Measurements from ENCODE around the gene SIGLEC6.

SIGLEC6 gene

GRCh38 chr19:51542699-51543098 lies 11.2 kb upstream of the SIGLEC6 start:
- Mint-ChIP-seq H3K4me3 (no peak overlapping the region), H3K27ac (no peak overlapping the region), H3K9me3 (no peaks in the 10 kb centered on the region), H3K27me3 (peaks cover 76% of the 10 kb centered on the region), H3K4me1 (ENCODE audit: low read depth) (peaks cover 20% of the 10 kb centered on the region), H3K36me3 (ENCODE audit: low read depth) (no peaks in the 10 kb centered on the region)
- intact Hi-C loops (cut with micrococcal nuclease), result no loop called here

GRCh38 chr19:51541458-51542357 lies 10.2 kb upstream of the SIGLEC6 start:
- Mint-ChIP-seq H3K27ac (no peak overlapping the region), H3K4me3 (no peak overlapping the region), H3K9me3 (no peaks in the 10 kb centered on the region), H3K27me3 (peaks cover 74% of the 10 kb centered on the region), H3K36me3 (ENCODE audit: low read depth) (no peaks in the 10 kb centered on the region), H3K4me1 (ENCODE audit: low read depth) (peaks cover 11% of the 10 kb centered on the region)
- intact Hi-C loops (cut with micrococcal nuclease), result no loop called here

- intact Hi-C loops (cut with micrococcal nuclease), result no loop called here
- Mint-ChIP-seq H3K27me3 (peaks cover 58% of the 10 kb centered on the region), H3K36me3 (ENCODE audit: low read depth) (no peaks in the 10 kb centered on the region), H3K4me3 (no peak overlapping the region), H3K9me3 (no peaks in the 10 kb centered on the region), H3K27ac (no peak overlapping the region), H3K4me1 (ENCODE audit: low read depth) (peaks cover 13% of the 10 kb centered on the region)
Measured at GRCh38 chr19:51539821-51540366, 8.4 kb upstream of the SIGLEC6 start.

GRCh38 chr19:51535535-51535934 lies 4.1 kb upstream of the SIGLEC6 start:
- peaks cover 32% of the 10 kb centered on the region for H3K27me3 Mint-ChIP-seq
- no peak overlapping the region for H3K27ac Mint-ChIP-seq
- no peak overlapping the region for H3K4me3 Mint-ChIP-seq
- peaks cover 36% of the 10 kb centered on the region for H3K4me1 Mint-ChIP-seq (ENCODE audit: low read depth)
- intact Hi-C loops (cut with micrococcal nuclease), result no loop called here
- H3K9me3 Mint-ChIP-seq, result no peaks in the 10 kb centered on the region
- H3K36me3 Mint-ChIP-seq (ENCODE audit: low read depth), result no peaks in the 10 kb centered on the region

GRCh38 chr19:51530616-51531015 lies 854 bp downstream of the SIGLEC6 start:
- Mint-ChIP-seq H3K9me3 (no peaks in the 10 kb centered on the region), H3K36me3 (ENCODE audit: low read depth) (no peaks in the 10 kb centered on the region), H3K27me3 (peaks cover 35% of the 10 kb centered on the region), H3K27ac (no peak overlapping the region), H3K4me3 (no peak overlapping the region), H3K4me1 (ENCODE audit: low read depth) (peaks cover 41% of the 10 kb centered on the region)
- intact Hi-C loops (cut with micrococcal nuclease), result no loop called here

GRCh38 chr19:51529301-51529700 lies 2.2 kb downstream of the SIGLEC6 start:
- intact Hi-C loops (cut with micrococcal nuclease), result no loop called here
- no peak overlapping the region for H3K27ac Mint-ChIP-seq
- H3K4me1 Mint-ChIP-seq (ENCODE audit: low read depth), result peaks cover 43% of the 10 kb centered on the region
- H3K9me3 Mint-ChIP-seq, result no peaks in the 10 kb centered on the region
- peaks cover 34% of the 10 kb centered on the region for H3K27me3 Mint-ChIP-seq
- no peak overlapping the region for H3K4me3 Mint-ChIP-seq
- no peaks in the 10 kb centered on the region for H3K36me3 Mint-ChIP-seq (ENCODE audit: low read depth)

- peaks cover 32% of the 10 kb centered on the region for H3K4me1 Mint-ChIP-seq (ENCODE audit: low read depth)
- intact Hi-C loops (cut with micrococcal nuclease), result no loop called here
- no peaks in the 10 kb centered on the region for H3K36me3 Mint-ChIP-seq (ENCODE audit: low read depth)
- peaks cover 24% of the 10 kb centered on the region for H3K27me3 Mint-ChIP-seq
- no peak overlapping the region for H3K27ac Mint-ChIP-seq
- H3K9me3 Mint-ChIP-seq, result no peaks in the 10 kb centered on the region
- no peak overlapping the region for H3K4me3 Mint-ChIP-seq
Measured at GRCh38 chr19:51525651-51526050, 5.8 kb downstream of the SIGLEC6 start.

- Mint-ChIP-seq H3K4me3 (no peak overlapping the region), H3K9me3 (no peaks in the 10 kb centered on the region), H3K27ac (no peak overlapping the region), H3K27me3 (peaks cover 16% of the 10 kb centered on the region), H3K4me1 (ENCODE audit: low read depth) (peaks cover 26% of the 10 kb centered on the region), H3K36me3 (ENCODE audit: low read depth) (no peaks in the 10 kb centered on the region)
- intact Hi-C loops (cut with micrococcal nuclease), result no loop called here
Measured at GRCh38 chr19:51524666-51525264, 6.7 kb downstream of the SIGLEC6 start.

GRCh38 chr19:51521781-51522180 lies 9.7 kb downstream of the SIGLEC6 start:
- Mint-ChIP-seq H3K36me3 (ENCODE audit: low read depth) (peaks cover 6% of the 10 kb centered on the region), H3K27ac (no peak overlapping the region), H3K9me3 (peaks cover 22% of the 10 kb centered on the region), H3K4me1 (ENCODE audit: low read depth) (peaks cover 26% of the 10 kb centered on the region), H3K27me3 (peaks cover 4% of the 10 kb centered on the region), H3K4me3 (no peak overlapping the region)
- intact Hi-C loops (cut with micrococcal nuclease), result no loop called here

- H3K36me3 Mint-ChIP-seq (ENCODE audit: low read depth), result peaks cover 6% of the 10 kb centered on the region
- H3K27ac Mint-ChIP-seq, result no peak overlapping the region
- intact Hi-C loops (cut with micrococcal nuclease), result no loop called here
- peaks cover 1% of the 10 kb centered on the region for H3K27me3 Mint-ChIP-seq
- peaks cover 26% of the 10 kb centered on the region for H3K4me1 Mint-ChIP-seq (ENCODE audit: low read depth)
- no peak overlapping the region for H3K4me3 Mint-ChIP-seq
- H3K9me3 Mint-ChIP-seq, result peaks cover 22% of the 10 kb centered on the region
Measured at GRCh38 chr19:51521357-51521756, 10.1 kb downstream of the SIGLEC6 start.

- Mint-ChIP-seq H3K27ac (no peak overlapping the region), H3K4me3 (no peak overlapping the region), H3K36me3 (ENCODE audit: low read depth) (peaks cover 6% of the 10 kb centered on the region), H3K9me3 (peaks cover 22% of the 10 kb centered on the region), H3K27me3 (peaks cover 1% of the 10 kb centered on the region), H3K4me1 (ENCODE audit: low read depth) (peaks cover 20% of the 10 kb centered on the region)
- intact Hi-C loops (cut with micrococcal nuclease), result no loop called here
Measured at GRCh38 chr19:51520728-51521127, 10.7 kb downstream of the SIGLEC6 start.

- intact Hi-C loops (cut with micrococcal nuclease), result loop anchor here (1.0 kb wide), 1 partner anchor 42 kb away; no protein-coding TSS in a partner anchor
- peaks cover 22% of the 10 kb centered on the region for H3K9me3 Mint-ChIP-seq
- no peak overlapping the region for H3K4me3 Mint-ChIP-seq
- H3K4me1 Mint-ChIP-seq (ENCODE audit: low read depth), result peaks cover 14% of the 10 kb centered on the region
- H3K27ac Mint-ChIP-seq, result no peak overlapping the region
- H3K36me3 Mint-ChIP-seq (ENCODE audit: low read depth), result peaks cover 6% of the 10 kb centered on the region
- H3K27me3 Mint-ChIP-seq, result no peaks in the 10 kb centered on the region
Measured at GRCh38 chr19:51514866-51515481, 16.5 kb downstream of the SIGLEC6 start.

GRCh38 chr19:51513968-51514367 lies 17.5 kb downstream of the SIGLEC6 start:
- Mint-ChIP-seq H3K27me3 (no peaks in the 10 kb centered on the region), H3K4me3 (no peak overlapping the region), H3K36me3 (ENCODE audit: low read depth) (peaks cover 6% of the 10 kb centered on the region), H3K9me3 (peaks cover 20% of the 10 kb centered on the region), H3K27ac (no peak overlapping the region), H3K4me1 (ENCODE audit: low read depth) (peaks cover 24% of the 10 kb centered on the region)
- intact Hi-C loops (cut with micrococcal nuclease), result no loop called here

GRCh38 chr19:51511353-51511752 lies 20.1 kb downstream of the SIGLEC6 start:
- Mint-ChIP-seq H3K27me3 (no peaks in the 10 kb centered on the region), H3K4me1 (ENCODE audit: low read depth) (peaks cover 50% of the 10 kb centered on the region), H3K4me3 (no peak overlapping the region), H3K9me3 (no peaks in the 10 kb centered on the region), H3K36me3 (ENCODE audit: low read depth) (no peaks in the 10 kb centered on the region), H3K27ac (no peak overlapping the region)
- intact Hi-C loops (cut with micrococcal nuclease), result no loop called here
